GM21528 (cell line): Measurements from ENCODE around the gene GNG13.
"Not testable (repeated sequence)": the region's sequence is repeated elsewhere in the genome, so short reads cannot be mapped to it uniquely, and the experiment has no call there.

Experiments used
- ATAC-seq: cut with Tn5 transposase; IDR thresholded peaks from one replicate; pipeline ENCODE4 v1.9.1; 2021; ENCODE audit warnings: mild to moderate bottlenecking, moderate library complexity; ENCODE audit not compliant: unreplicated experiment, low FRiP score

Gene GNG13

DNA sequence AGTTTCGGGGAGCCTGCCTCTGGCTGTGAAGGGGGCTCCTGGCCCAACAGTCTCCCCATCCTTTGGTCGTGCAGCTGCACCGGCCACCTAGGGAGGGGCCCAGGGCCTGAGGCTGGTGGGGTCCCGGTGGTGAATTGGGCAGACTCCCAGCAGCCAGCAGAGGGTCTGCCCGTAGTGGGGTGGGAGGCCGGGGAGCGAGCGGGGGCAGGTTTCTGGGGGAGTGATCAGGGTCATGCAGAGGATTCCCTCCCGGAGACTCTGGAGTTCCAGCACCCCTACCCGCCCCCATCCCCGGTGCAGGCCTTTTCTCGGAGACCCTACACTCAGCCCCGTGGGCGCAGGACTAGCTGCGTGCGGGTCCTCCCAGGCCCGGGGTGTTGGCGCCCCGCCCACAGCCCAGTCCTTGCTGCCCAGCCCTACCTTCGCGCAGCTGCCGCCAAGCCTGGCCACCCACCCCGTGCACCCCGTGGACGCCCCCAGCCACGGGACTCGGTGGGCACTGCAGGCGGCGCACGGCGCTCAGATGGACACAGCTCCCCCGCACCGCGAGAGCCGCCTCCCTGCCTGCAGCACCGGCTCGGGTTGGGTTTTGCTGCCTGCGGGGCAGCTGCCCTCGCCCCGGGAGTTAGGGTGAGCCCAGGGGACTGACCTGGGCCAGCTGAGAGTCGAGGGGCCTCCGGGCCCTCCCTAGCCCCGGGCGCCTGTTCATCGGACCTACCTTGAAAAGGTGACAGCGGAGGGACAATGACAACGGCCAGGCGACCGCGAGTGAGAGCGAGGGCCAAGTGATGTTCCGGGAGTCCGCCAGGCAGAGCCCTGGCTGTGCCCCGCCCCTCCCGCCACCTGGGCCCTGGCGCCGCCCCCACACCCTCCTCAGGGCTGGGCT is at the start of gene GNG13:
GNG13 (minus strand) TSS at position 787 of the 886 bp plus-strand sequence. CDS start 1,657 bp downstream, outside the sequence.
- ATAC-seq, result no peak

DNA sequence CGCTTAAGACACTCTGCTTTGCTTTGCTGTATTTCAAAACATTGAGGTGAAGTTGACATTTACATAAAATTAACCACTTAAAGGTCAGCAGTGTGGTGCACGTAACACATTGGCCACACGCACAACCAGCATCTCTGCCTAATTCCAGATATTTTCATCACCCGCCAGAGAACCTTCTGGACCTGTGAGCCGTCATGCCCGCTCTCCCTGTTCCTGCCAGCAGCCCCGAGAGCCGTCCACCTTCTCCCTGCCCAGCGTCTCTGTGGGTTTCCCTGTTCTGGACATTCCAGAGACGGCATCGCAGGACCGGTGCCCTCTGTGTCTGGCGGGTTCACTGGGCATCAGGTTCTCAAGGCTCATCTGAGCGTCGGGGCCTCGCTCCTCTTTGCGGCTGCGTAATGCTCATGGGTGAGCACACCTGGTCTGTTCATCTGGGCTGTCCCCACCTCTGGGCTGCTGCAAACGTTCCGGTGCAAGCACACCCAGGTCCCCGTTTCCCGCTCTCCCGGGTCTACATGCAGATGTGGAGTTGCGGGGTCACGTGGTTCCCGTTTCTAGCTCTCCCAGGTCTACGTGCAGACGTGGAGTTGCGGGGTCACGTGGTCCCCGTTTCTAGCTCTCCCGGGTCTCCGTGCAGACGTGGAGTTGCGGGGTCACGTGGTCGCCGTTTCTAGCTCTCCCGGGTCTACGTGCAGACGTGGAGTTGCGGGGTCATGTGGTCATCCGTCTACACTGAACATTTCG is 48.1 kb upstream of the GNG13 start:
- no peak for ATAC-seq

GRCh38 chr16:847681-848445 is 47.3 kb upstream of the GNG13 start:
- ATAC-seq, result no peak

GRCh38 chr16:847151-847550 is 46.6 kb upstream of the GNG13 start:
- no peak for ATAC-seq

DNA sequence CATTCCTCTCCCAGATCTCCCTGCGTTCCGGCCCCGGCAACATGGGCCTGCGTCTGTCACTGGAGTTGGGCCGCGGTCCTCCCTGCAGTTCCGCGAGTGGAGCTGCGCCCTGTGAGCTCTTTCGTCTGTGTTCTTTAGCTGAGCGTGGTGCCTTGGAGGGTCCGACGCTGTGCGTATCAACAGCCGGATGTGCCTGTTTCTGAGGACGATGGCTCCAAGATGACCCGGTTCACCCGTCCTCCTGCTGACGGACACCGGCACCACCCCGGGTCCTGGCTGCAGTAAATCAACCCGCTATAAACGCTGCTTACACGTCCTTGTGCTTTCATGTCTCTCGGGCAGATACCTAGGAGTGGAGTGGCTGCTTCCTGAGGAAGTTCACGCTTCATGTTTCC is 44.8 kb upstream of the GNG13 start:
- no peak for ATAC-seq

DNA sequence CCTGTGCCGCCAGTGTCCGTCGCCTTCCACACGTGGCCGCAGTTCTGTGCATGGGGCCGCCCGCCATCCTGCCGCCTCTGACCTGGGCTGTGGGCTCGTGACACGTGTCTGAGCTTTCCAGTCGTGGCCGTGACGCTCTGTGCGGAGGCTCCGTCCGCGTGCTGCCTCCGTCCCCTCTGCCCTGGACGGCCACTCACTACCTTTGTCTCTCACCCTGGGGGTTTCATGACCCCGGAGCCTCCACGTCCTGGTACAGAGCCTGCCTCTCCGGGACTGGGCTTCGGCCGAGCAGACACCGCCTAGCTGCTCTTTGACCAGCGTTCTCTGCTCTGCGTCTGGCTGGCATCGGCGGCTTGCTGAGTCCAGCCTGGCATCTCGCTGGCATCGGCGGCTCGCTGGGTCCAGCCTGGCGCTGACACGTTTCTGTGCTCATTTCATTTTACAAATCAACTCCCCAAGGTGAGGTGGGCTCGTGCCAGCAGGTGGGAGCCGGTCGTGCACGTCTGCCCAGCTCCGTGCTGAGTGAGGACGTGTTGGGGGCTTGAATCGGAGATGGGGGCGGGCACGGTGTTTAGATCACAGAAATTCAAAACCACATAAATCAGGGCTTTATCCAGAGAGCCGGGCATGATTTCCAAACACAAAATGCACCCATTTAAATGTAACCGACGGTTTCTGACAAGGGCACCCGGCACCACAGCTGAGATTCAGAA is 44.3 kb upstream of the GNG13 start:
- no peak for ATAC-seq

- no peak for ATAC-seq
These were observed 43.2 kb upstream of the GNG13 start for GRCh38 chr16:843771-844170.

DNA sequence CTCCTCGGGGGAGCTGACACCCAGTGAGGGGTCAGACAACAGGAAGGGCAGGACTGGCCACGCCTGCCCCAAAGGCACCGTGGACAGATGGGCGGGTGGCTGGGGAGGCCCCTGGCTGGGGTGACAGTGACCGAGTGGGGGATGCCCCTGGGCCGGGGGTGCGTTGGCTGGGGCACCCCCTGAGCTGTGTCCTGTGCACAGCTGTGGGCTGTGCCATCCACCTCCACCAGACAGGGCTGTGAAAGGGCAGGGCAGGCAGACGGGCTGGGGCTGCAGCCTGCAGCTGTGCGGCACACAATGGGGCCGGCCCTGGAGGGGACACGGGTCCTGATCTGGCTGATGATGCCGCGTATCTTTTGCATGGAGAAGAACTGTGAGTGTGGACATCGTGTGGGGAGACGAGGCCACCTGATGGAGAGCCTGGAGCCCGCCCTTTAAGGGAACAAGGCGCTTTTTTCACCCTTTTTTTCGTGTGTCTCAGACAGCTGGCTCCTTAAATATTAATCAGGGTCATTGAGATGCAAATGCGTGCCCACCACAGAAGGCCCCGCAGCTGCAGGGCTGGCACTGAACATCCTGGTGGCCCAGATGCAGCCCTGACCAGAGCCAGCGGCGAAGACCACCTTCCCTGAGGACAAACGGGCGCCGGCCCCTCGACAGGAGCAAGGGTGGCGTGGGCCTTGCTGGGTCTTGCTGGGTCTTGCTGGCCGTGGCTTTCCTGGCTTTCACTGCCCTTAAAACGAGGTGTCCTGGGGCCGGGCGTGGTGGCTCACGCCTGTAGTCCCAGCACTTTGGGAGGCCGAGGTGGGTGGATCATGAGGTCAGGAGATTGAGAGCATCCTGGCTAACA is 42.4 kb upstream of the GNG13 start:
- no peak for ATAC-seq

DNA sequence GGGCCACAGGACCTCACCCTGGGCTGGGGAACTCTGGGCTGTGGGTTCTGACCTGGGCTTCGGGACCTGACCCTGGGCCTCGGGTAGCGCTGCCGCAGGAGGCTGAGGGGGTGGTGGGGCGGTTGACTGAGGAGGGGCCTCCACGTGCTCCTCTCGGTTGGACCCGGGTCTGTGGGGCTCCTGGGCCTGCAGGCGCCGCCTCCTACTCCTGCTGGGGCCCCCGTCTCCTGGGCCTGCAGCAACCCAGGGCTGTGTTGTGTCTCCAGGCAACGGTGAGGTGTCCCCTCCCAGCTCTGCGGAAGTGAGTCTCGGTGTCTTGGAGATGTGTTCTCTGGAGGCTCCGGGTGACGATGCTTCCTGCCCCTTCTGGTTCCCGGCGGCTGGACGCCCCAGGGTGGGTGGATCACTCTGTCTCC is 41.5 kb upstream of the GNG13 start:
- no peak for ATAC-seq

GRCh38 chr16:841455-842060 is 41.0 kb upstream of the GNG13 start:
- ATAC-seq, result no peak

DNA sequence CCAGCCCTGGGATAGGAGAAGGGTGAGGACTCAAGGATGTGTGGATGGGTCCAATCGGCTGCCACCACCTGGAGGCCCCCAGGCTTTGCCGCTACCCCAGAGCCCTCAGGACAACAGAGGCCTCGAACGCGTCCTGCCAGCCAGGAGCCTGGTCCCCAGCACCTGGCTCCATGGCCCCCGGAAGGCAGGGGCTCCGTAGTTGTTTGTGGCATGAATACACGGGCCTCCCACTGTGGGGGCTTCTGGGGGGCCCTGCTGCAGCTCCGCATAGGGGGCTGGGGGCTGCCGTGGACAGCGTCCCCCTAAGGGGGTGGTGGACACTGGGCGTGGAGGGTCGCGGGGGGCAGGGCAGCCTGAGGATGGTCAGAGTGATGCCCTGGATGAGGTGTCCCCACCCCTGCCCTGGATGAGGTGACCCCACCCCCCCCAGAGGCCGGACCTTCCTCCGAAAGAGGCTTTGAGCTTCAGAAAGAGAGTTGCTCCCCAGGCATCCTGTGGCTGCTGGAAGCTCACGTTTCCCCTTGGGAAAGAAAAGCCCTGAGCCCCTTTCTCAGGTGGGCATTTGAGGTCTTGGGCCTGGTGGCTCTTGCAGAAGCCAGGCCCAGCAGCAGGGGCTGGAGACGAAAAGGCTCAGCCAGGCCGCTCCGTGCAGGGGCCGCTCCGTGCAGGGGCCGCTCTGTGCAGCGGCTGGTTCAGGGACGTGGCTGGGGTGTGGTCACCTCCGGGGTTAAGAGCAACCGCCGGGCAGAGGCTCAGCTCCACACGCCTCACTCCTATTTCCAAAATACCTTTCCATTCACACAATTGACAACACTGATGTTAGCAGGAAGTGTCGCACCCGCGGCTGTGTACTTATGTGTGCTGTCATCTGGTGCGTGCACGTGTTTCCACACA is 40.3 kb upstream of the GNG13 start:
- ATAC-seq, result no peak

GRCh38 chr16:839643-840408 is 39.3 kb upstream of the GNG13 start:
- no peak for ATAC-seq

- no peak for ATAC-seq
These were observed 38.2 kb upstream of the GNG13 start for GRCh38 chr16:838741-839140.

DNA sequence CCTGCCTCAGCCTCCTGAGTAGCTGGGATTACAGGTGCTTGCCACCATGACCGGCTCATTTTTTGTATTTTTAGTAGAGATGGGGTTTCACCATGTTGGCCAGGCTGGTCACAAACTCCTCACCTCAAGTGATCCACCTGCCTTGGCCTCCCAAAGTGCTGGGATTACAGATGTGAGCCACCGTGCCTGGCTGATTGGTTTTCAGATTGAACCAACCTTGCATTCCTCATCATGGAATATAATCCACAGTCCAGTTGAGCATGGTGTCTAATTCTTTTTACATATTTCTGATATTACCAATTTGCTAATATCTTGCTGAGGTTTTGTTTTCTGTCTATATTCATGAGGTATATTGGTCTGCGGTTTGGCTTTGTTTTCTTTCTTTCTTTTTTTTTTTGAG is 36.3 kb upstream of the GNG13 start:
- not testable (repeated sequence) for ATAC-seq

- ATAC-seq, result no peak
These were observed 35.7 kb upstream of the GNG13 start for GRCh38 chr16:836221-836620.

GRCh38 chr16:835373-835772 is 34.8 kb upstream of the GNG13 start:
- no peak for ATAC-seq

- no peak for ATAC-seq
These were observed 32.9 kb upstream of the GNG13 start for GRCh38 chr16:833411-833810.
